ENCODE data around the gene KLF1. TPM values are rescaled to one million over a fixed set of nuclear protein-coding genes. Genes with fewer than 3 reads are reported as not detected.

KLF1 gene
- total RNA-seq, 1 experiment from 2014 or later = 0.10 TPM

DNA sequence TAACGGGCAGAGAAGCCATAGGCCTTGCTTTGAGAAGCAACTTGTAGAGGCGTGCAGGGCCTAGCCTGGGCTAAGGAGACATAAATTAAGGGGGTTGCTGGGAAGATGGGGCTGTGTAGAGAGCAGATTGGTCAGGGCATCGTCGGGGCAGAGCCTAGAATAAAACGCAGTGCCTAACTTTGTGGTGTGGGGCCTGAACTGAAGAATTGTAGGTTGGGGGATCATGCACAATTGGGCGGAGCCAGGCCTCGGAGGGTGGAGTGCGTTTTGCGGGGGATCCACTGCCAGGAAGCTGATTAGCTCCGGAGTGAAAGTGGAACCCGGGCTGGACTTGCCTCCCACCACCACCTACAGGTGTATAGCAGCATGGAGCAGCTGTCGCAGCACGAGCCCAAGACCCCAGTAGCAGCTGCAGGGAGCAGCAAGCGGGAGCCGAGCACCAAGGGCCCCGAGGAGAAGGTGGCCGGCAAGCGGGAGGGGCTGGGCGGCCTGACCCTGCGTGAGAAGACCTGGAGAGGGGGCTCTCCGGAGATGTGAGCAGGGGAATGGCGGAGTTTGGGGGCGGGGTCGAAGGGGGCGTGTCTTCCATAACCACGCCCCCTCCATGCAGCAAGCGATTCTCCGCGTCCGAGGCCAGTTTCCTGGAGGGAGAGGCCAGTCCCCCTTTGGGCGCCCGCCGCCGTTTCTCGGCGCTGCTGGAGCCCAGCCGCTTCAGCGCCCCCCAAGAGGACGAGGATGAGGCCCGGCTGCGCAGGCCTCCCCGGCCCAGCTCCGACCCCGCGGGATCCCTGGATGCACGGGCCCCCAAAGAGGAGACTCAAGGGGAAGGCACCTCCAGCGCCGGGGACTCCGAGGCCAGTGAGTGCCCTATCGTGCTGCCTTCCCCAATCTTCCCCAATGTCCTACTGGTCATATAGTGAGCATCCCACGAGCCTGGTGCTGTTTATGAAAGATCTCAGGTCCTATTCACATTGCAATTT is 19.6 kb downstream of the KLF1 start:
- TF ChIP-seq REST (IDR thresholded peaks at IDR 0.05; ENCODE audit: insufficient read depth in 1 of 2, low read depth in 2 of 2, low read length in 1 of 2) = no peak
- in situ Hi-C loops (cut with HindIII; ENCODE audit: low pct_unique_long_range_greater_than_20kb, low sequenced_read_pairs) (no loop called here), intact Hi-C loops (cut with micrococcal nuclease; ENCODE audit: unreplicated experiment) (no loop called here)
- Histone ChIP-seq H3K27ac (ENCODE audit: low read length) (no peak overlapping the region), H3K27me3 (ENCODE audit: control insufficient read depth, insufficient read depth, low read length) (no peaks in the 10 kb centered on the region), H3K9me3 (ENCODE audit: control insufficient read depth, insufficient read depth, low read depth, low read length) (no peaks in the 10 kb centered on the region), H3K4me3 (ENCODE audit: low read depth in 2 of 2, low read length in 2 of 2) (no peak overlapping the region), H3K4me1 (ENCODE audit: control insufficient read depth, insufficient read depth, low read length) (no peaks in the 10 kb centered on the region), H3K36me3 (ENCODE audit: control insufficient read depth, insufficient read depth, low read length) (no peaks in the 10 kb centered on the region)
- CTCF ChIA-PET = no interaction called here
- DNase-seq (ENCODE audit: low read depth, low spot score) (no peak), ATAC-seq (0 out of 2 replicates have a peak, but pooled peaks have one; percentile 22)
- BruUV-seq (replicated peaks) = no TSS peak
- POLR2A ChIA-PET = no interaction called here

DNA sequence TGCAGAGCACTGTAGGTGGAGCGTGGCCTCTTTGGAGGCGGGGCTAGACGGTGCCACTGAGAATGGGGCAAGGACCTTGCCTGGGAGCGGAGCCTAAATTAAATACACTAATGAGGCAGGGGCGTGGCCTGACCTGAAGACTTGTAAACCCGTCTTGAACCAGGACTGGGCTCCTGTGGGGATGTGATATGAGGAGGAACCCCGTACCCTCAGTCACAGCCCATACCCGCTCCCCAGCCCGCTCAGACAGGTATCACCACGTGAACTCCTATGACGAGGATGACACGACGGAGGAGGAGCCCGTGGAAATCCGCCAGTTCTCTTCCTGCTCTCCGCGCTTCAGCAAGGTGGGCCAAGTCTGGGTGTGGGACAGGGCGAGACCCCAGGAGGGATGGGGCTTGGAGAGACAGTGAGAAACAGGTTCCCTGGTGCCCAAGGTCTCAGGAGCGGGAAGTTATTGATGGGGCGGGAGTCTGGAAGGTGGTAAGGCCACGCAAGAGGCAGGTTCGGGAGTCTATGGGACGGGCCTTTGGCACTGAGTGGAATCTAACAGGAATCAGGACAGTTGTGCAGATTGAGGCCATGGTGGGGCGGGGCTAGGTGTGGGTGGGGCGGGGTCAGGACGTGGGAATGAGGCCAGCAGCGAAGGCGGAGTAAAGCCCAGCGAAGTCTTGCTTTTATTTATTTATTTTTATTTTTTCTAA is 20.4 kb downstream of the KLF1 start:
- H3K4me3 ChIP-seq (ENCODE audit: low read depth in 2 of 2, low read length in 2 of 2) = no peak overlapping the region
- CTCF ChIA-PET = no interaction called here

More for the DNA sequence above, 20.4 kb downstream of the KLF1 start:
- intact Hi-C loops (cut with micrococcal nuclease; ENCODE audit: unreplicated experiment) = no loop called here
- Histone ChIP-seq H3K4me1 (ENCODE audit: control insufficient read depth, insufficient read depth, low read length) (no peaks in the 10 kb centered on the region), H3K27me3 (ENCODE audit: control insufficient read depth, insufficient read depth, low read length) (no peaks in the 10 kb centered on the region), H3K9me3 (ENCODE audit: control insufficient read depth, insufficient read depth, low read depth, low read length) (no peaks in the 10 kb centered on the region), H3K27ac (ENCODE audit: low read length) (no peak overlapping the region), H3K36me3 (ENCODE audit: control insufficient read depth, insufficient read depth, low read length) (no peaks in the 10 kb centered on the region)
- no TSS peak for BruUV-seq (replicated peaks)
- no peak for ATAC-seq
- in situ Hi-C loops (cut with HindIII; ENCODE audit: low pct_unique_long_range_greater_than_20kb, low sequenced_read_pairs) = no loop called here
- DNase-seq (ENCODE audit: low read depth, low spot score) = no peak
- TF ChIP-seq SIN3A (IDR thresholded peaks at IDR 0.05; ENCODE audit: borderline replicate concordance, insufficient read depth, low read depth, low read length) = no peak
- TF ChIP-seq TCF7L2 (IDR thresholded peaks at IDR 0.05; ENCODE audit: low read depth, low read length) = no peak
- no peak for TF ChIP-seq POLR2AphosphoS5 (IDR thresholded peaks at IDR 0.05; ENCODE audit: low read depth, low read length)
- TF ChIP-seq, protein P1, sequence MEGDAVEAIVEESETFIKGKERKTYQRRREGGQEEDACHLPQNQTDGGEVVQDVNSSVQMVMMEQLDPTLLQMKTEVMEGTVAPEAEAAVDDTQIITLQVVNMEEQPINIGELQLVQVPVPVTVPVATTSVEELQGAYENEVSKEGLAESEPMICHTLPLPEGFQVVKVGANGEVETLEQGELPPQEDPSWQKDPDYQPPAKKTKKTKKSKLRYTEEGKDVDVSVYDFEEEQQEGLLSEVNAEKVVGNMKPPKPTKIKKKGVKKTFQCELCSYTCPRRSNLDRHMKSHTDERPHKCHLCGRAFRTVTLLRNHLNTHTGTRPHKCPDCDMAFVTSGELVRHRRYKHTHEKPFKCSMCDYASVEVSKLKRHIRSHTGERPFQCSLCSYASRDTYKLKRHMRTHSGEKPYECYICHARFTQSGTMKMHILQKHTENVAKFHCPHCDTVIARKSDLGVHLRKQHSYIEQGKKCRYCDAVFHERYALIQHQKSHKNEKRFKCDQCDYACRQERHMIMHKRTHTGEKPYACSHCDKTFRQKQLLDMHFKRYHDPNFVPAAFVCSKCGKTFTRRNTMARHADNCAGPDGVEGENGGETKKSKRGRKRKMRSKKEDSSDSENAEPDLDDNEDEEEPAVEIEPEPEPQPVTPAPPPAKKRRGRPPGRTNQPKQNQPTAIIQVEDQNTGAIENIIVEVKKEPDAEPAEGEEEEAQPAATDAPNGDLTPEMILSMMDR (IDR thresholded peaks at IDR 0.05) = no peak
- no peak for TF ChIP-seq REST (IDR thresholded peaks at IDR 0.05; ENCODE audit: insufficient read depth in 1 of 2, low read depth in 2 of 2, low read length in 1 of 2)
- POLR2A ChIA-PET = no interaction called here

Data from Panc1 (cell line).